PC-3 (cell line): ENCODE results near the gene HCAR2.

ENCODE experiments used
- CTCF ChIP-seq: fragments of 300-600 bp; sonication (generic); conservative IDR thresholded peaks from 2 replicates; pipeline ENCODE4 v1.5.1; 2017; ENCODE audit warnings: antibody characterized with exemption, low read depth, mild to moderate bottlenecking, low read length
- EZH2 ChIP-seq: fragments of 300-600 bp; sonication (generic); IDR thresholded peaks from one replicate; pipeline ENCODE4 v1.6.1; 2017; ENCODE audit warnings: antibody characterized with exemption, mild to moderate bottlenecking, low read length; ENCODE audit not compliant: unreplicated experiment
- EZH2phosphoT487 ChIP-seq: fragments of 300-600 bp; sonication (generic); IDR thresholded peaks from 2 replicates; pipeline ENCODE4 v1.6.1; 2018; ENCODE audit warnings: mild to moderate bottlenecking, antibody characterized with exemption, low read length, borderline replicate concordance

DNA sequence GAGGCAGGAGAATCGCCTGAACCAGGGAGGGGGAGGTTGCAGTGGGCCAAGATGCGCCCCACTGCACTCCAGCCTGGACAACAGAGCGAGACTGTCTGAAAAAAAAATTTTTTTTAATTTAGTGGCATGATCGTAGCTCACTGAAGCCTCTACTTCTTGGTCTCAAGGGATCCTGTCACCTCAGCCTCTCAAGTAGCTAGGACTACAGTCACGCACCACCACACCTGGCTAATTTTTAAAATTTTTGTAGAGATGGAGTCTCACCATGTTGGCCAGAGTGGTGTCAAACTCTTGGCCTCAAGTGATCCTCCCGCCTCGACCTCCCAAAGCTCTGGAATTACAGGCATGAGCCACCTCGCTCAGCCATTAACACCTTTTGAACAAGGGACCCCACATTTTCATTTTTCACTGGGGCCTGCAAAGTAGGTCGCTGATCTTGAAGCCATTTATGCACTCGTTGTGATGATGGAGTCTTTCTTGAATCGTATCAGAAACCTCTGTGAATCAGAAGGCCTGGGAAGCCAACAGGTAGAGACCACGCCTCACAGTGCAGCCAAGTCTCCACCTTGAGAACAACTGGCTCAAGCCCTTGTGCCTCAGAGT, 21.6 kb upstream of the HCAR2 start:
- TF ChIP-seq CTCF, result no peak
- TF ChIP-seq EZH2phosphoT487, result no peak
- no peak for TF ChIP-seq EZH2
